Tibial artery (tissue), 4 donors: ENCODE results near the gene TLR5.

ENCODE experiments used
- DNase-seq, 2 donors: peaks; one replicate each; pipeline ENCODE4 v3.0.0-alpha.2; 2019
- H3K27ac ChIP-seq, 2 donors: fragments of 200-600 bp; sonication (generic) in 1 of 2; 1 replicate in 1 of 2; 2 replicates in 1 of 2; pipeline ENCODE4 v1.5.1; 2018 to 2019; ENCODE audit warnings: mild to moderate bottlenecking in 1 of 2
- H3K27me3 ChIP-seq, 2 donors: fragments of 200-600 bp; sonication (generic) in 1 of 2; one replicate each; pipeline versions ENCODE4 v1.5.1 to v1.6.0; 2016 to 2019
- H3K36me3 ChIP-seq, 3 donors: fragments of 200-600 bp; sonication (generic) in 2 of 3; one replicate each; pipeline ENCODE4 v1.5.1; 2016 to 2019; ENCODE audit warnings: mild to moderate bottlenecking in 2 of 3
- H3K4me1 ChIP-seq, 4 donors: fragments of 200-600 bp; sonication (generic) in 2 of 4; 1 replicate in 3 of 4; 2 replicates in 1 of 4; pipeline ENCODE4 v1.5.1; 2016 to 2019
- H3K4me3 ChIP-seq, 2 donors: fragments of 200-600 bp; sonication (generic) in 1 of 2; 1 replicate in 1 of 2; 2 replicates in 1 of 2; pipeline ENCODE4 v1.5.1; 2018 to 2019; ENCODE audit warnings: mild to moderate bottlenecking in 2 of 2
- H3K9me3 ChIP-seq, 3 donors: fragments of 200-600 bp; sonication (generic) in 1 of 3; one replicate each; pipeline ENCODE4 v1.5.1; 2016 to 2019
- CTCF ChIP-seq, 2 experiments: fragments of 200-600 bp in 1 of 2; fragments of 450-650 bp in 1 of 2; IDR thresholded peaks; one replicate each; pipeline ENCODE4 v1.5.1; 2017 to 2019; ENCODE audit warnings: antibody characterized with exemption in 2 of 2, mild to moderate bottlenecking in 1 of 2, moderate library complexity in 1 of 2
- intact Hi-C: fragments of 100-400 bp; cut with DNase I; formaldehyde crosslinking; loops from one replicate; pipeline ENCODE4 v1.15.0; 2023; ENCODE audit warnings: low total_unique reads

TLR5 gene

GRCh38 chr1:223142269-223142668 is 779 bp downstream of the TLR5 start:
- Histone ChIP-seq H3K27ac (peak overlapping the region in 1 of 2 donors; percentile 71), H3K27me3 (no peaks in the 10 kb centered on the region), H3K4me3 (peak overlapping the region; percentile 63 to 77), H3K4me1 (peaks cover 0 to 32% (median 24%) of the 10 kb centered on the region in 4 donors), H3K9me3 (no peaks in the 10 kb centered on the region), H3K36me3 (no peaks in the 10 kb centered on the region)
- no peak for DNase-seq
- intact Hi-C loops: no loop called here
- TF ChIP-seq CTCF (IDR thresholded peaks at IDR 0.05): no peak

DNA sequence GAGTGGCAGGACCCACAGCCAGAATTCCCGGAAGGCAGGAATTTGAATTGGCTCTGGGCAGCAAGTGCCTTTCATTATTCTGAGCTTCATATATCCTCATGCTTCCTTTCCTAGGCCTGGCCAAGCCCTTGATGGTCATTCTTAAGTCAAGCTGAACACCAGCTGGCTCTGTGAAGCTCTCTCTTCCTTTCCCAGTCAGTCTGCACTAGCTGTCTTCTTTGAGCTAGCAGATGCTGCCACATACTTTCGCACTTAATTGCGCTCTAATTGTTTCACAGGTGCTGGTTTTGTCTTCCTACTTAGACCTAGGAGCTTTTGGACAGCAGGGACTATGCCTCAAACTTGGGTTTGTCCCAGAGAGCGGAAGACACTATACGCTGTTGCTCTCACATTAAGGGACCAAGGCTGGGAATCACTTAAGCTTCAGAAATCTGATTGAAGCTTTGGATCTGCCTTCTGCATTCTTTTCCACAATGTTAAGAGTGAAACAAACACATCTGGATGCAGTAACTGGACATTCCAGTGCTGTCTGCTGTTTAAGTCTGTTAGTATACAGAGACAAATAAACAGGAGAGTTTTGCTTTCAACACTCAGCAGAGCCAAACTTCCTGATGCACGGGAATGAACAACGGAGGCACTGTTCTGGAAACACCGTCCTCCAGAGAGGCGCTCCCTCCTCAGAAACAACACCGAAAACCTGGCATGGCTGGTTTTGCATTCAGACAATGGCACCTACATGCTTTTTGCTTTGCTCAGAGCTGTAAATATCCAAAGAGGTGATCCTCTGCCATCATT is 2.2 kb downstream of the TLR5 start:
- Histone ChIP-seq H3K27ac (no peak overlapping the region), H3K4me3 (no peak overlapping the region), H3K36me3 (no peaks in the 10 kb centered on the region), H3K4me1 (peaks cover 0 to 44% (median 30%) of the 10 kb centered on the region in 4 donors), H3K9me3 (no peaks in the 10 kb centered on the region), H3K27me3 (no peaks in the 10 kb centered on the region)
- intact Hi-C loops: no loop called here
- TF ChIP-seq CTCF (IDR thresholded peaks at IDR 0.05): no peak
- DNase-seq: no peak

GRCh38 chr1:223137455-223138085 is 5.5 kb downstream of the TLR5 start:
- Histone ChIP-seq H3K4me3 (no peak overlapping the region), H3K27ac (no peak overlapping the region), H3K4me1 (peaks cover 0 to 49% (median 40%) of the 10 kb centered on the region in 4 donors), H3K9me3 (no peaks in the 10 kb centered on the region), H3K36me3 (no peaks in the 10 kb centered on the region), H3K27me3 (no peaks in the 10 kb centered on the region)
- DNase-seq: peak in 1 of 2 donors; percentile 66
- TF ChIP-seq CTCF (IDR thresholded peaks at IDR 0.05): no peak
- intact Hi-C loops: loop anchor here (10.0 kb wide), 1 partner anchor 547 kb away; no protein-coding TSS in a partner anchor

- no peaks in the 10 kb centered on the region for H3K9me3 ChIP-seq
- no peaks in the 10 kb centered on the region for H3K27me3 ChIP-seq
- H3K36me3 ChIP-seq: peaks cover 0 to 3% (median 0%) of the 10 kb centered on the region in 3 donors
- TF ChIP-seq CTCF (IDR thresholded peaks at IDR 0.05): no peak
- H3K4me3 ChIP-seq: no peak overlapping the region
- no peak for DNase-seq
- H3K27ac ChIP-seq: peak overlapping the region in 1 of 2 donors; percentile 71
- peaks cover 0 to 45% (median 35%) of the 10 kb centered on the region in 4 donors for H3K4me1 ChIP-seq
- intact Hi-C loops: loop anchor here (10.0 kb wide), 1 partner anchor 549 kb away; no protein-coding TSS in a partner anchor
Observed at GRCh38 chr1:223136086-223136485, 7.0 kb downstream of the TLR5 start.

DNA sequence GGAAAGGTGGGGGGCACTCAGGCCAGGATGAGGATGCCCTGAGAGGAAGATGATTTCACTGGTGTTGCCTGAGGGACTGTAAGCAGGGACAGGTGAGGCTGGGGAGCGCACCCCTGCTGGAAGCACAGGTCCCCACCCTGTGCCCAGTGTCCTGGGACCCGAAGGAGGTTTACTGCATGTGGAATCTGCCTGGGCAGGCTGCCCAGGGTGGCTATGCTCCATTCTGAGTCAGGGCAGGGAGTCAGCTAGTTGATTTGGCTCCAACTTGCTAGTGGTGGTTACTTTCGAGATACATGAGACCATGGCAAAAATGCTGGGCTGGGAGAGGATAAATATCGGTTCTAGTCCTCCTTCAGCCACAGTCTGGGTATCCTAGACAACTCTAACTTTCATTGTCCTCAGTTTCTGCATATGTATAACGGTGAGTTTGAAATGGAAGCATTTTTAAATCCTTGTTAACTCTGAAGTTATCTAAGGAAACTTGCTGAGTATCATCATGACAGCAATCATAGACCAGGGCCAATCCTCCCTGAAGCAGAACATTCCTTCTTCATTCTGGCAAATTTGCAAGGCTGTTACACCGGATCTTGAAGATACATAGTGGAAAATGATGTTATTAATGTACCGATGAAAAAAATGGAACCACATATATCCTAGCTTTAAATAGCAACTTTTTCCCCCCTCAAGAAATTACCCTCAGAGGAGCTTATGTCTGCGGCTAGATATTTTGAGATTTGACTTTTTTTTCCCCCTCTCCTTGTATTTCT is 7.7 kb downstream of the TLR5 start:
- intact Hi-C loops: loop anchor here (10.0 kb wide), 1 partner anchor 549 kb away; no protein-coding TSS in a partner anchor
- TF ChIP-seq CTCF (IDR thresholded peaks at IDR 0.05): no peak
- H3K27me3 ChIP-seq: no peaks in the 10 kb centered on the region
- no peaks in the 10 kb centered on the region for H3K9me3 ChIP-seq
- H3K36me3 ChIP-seq: peaks cover 0 to 11% (median 0%) of the 10 kb centered on the region in 3 donors
- DNase-seq: peak; percentile 45 to 76
- H3K4me3 ChIP-seq: no peak overlapping the region
- H3K4me1 ChIP-seq: peaks cover 0 to 45% (median 35%) of the 10 kb centered on the region in 4 donors
- peak overlapping the region; percentile 26 to 71 for H3K27ac ChIP-seq
